Activated CD8-positive, alpha-beta memory T cell treated with anti-CD3 and anti-CD28 coated beads, Interleukin-2, amount 50 U/mL, for 4 hours (primary cell): ENCODE data around the gene MAOB.
"Not testable (repeated sequence)": the region's sequence is repeated elsewhere in the genome, so short reads cannot be mapped to it uniquely, and the experiment has no call there.

ENCODE experiments used
- DNase-seq: peaks from one replicate; pipeline ENCODE4 v3.0.0-alpha.2; 2020

Gene MAOB

GRCh38 chrX:43882294-43882681 lies at the start of gene MAOB:
Gene MAOB (minus strand): TSS chrX:43882450. CDS start chrX:43882299, 151 bp downstream.
- peak; percentile 22 for DNase-seq

DNA sequence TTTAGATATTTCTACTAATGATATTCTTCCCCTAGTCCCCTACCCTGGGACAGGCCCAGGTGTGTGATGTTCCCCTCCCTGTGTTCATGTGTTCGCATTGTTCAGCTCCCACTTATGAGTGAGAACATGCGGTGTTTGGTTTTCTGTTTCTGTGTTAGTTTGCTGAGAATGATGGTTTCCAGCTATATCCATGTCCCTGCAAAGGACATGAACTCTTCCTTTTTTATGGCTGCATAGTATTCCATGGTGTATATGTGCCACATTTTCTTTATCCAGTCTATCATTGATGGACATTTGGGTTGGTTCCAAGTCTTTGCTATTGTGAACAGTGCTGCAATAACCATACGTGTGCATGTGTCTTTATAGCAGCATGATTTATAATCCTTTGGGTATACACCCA lies 39.8 kb upstream of the MAOB start:
- not testable (repeated sequence) for DNase-seq

DNA sequence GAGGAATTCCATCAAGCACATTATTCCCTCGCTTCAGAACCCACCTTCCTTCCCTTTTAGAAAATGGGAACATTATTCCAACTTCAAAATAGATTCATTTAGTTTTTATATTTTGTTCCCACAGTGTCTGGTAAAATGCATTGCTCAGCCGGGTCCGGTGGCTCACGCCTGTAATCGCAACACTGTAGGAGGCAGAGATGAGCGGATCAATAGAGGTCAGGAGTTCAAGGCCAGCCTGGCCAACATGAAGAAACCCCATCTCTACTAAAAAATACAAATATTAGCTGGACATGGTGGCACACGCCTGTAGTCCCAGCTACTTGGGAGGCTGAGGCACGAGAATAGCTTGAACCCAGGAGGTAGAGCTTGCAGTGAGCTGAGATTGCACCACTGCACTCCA lies 28.5 kb upstream of the MAOB start:
- not testable (repeated sequence) for DNase-seq

GRCh38 chrX:43910012-43910411 lies 27.8 kb upstream of the MAOB start:
- DNase-seq, result no peak

DNA sequence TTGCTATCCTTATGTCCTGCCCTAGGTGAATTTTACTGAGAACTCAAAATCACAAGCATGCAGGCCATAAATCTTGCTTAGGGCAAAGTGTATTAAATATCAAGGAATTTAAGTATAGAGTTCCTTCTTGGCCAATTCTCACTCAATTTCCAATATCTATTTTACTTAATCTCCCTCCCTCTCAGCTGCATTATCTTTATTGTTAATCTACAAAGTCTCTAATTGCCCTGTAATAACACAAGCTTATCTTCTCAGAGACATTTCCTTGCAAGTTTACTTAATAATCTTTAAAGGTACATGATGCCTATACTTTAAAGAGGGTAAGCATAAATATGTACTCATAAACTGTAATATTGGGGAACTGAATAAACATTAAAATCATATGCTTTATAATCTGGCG lies 26.9 kb upstream of the MAOB start:
- DNase-seq, result no peak

- DNase-seq, result no peak
Measured at GRCh38 chrX:43899878-43900815, 17.9 kb upstream of the MAOB start.

- no peak for DNase-seq
Measured at GRCh38 chrX:43898406-43899035, 16.3 kb upstream of the MAOB start.

DNA sequence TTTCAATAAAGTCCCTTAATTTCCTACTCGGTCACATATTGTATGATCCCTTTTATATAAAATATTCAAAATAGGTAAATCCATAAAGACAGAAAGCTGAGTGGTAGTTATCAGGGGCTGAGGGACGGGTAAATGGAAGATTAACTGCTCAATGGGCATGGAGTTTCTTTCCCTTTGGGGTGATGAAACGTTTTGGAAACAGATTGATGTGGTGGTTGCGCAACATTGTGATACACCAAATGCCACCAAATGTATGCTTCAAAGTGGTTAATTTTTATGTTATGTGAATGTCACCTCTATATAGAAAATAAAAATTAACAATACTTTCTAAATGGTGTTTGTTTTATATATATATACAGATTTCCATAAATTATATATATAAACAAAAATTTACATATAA lies 15.0 kb upstream of the MAOB start:
- no peak for DNase-seq

DNA sequence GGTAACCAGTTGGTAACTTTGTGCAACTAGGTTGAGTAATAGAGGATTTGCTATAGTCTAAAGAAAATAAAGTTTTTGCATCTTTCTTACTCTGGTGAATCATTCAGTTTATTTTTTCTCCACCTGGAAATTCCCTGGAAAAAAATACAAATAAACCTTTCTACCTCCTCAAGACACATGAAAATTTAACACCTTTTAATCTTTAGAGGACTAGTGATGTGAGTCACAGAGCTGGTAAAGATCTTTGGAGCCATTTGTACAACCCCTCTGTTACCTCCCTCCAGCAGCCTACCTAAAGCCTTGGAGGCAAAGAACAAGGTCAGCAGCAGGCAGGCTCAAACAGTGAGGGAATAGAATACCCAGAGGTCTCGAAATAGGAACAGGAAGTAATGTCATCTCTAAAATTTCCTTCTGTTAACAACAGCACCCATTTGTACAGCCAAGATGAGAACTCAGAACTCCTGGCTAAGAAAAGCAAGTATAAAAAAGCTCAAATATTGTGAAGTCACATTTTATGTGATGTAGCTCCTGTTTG lies 10.2 kb upstream of the MAOB start:
- DNase-seq, result no peak

DNA sequence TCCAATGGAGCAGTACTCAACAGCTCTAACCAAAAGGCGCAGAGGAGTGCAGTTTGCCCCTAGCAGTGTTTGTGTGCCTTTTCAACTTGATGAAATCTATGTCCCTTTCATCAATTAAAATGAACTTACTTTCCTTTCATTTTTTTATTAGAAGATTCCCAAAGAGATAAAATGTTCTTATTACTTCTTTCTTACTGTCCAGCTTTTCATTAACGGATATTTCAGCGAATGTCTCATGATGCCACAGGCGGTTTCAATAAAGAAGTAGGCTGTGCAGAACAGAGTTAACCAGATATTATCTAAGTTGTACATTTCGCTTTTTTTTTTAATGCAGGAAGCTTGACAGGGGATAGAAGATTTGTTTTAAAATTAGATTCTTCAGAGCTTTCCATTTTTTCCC lies 3.4 kb upstream of the MAOB start:
- DNase-seq, result no peak

- no peak for DNase-seq
Measured at GRCh38 chrX:43881410-43882293, 598 bp downstream of the MAOB start.

- no peak for DNase-seq
Measured at GRCh38 chrX:43880425-43880824, 1.8 kb downstream of the MAOB start.

GRCh38 chrX:43878906-43879526 lies 3.2 kb downstream of the MAOB start:
- no peak for DNase-seq

DNA sequence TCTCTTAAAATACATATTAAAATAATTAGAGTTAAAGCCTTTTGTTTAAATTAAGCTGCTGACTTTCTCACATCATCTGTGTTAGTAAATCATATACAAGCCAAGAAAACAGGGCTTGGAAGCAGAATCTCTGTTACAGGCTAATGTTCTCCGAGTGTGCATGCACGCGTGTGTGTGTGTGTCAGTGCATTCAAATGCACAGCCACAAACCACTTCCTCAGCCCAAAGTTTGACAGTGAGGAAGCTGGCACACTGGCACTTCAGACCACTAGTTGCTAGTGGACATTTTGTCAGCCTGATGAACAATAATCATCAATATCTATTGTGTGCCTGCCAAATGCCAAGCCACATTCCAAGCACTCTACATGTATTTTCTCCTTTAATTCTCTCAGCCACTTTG lies 5.6 kb downstream of the MAOB start:
- no peak for DNase-seq

DNA sequence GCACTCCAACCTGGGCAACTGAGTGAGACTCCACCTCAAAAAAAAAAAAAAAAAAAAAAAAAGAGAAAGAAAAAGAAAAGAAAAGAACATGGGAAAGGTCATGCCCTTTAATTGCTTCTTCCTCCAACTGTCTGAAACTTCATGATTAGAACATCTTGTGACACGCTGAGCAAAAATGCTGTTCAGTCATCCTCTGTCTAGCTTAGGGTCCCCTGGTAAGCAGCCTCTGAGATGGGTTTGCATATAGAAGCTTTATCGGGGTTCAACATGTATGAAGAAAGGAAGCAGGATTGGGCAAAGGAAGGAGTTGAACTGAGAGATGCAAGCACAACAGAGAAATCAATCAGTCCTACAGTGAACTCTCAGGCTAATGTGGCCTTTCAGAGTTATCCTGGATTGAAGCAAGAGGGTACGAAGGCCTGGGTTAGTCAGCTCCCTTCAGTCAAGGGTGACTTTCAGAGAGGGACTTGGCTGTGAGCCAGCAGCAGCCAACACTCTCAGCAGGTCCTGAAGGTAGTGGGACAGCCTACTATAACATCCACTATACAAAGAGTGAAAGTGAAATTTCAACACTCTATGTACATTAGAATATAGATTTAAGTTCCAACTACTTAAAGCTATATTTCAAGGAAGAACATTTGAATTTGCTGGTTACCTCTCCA lies 11.4 kb downstream of the MAOB start:
- DNase-seq, result no peak

GRCh38 chrX:43870011-43870410 lies 12.2 kb downstream of the MAOB start:
- no peak for DNase-seq

GRCh38 chrX:43868791-43869190 lies 13.5 kb downstream of the MAOB start:
- no peak for DNase-seq

- no peak for DNase-seq
Measured at GRCh38 chrX:43866423-43866822, 15.8 kb downstream of the MAOB start.

- no peak for DNase-seq
Measured at GRCh38 chrX:43865791-43866190, 16.5 kb downstream of the MAOB start.

DNA sequence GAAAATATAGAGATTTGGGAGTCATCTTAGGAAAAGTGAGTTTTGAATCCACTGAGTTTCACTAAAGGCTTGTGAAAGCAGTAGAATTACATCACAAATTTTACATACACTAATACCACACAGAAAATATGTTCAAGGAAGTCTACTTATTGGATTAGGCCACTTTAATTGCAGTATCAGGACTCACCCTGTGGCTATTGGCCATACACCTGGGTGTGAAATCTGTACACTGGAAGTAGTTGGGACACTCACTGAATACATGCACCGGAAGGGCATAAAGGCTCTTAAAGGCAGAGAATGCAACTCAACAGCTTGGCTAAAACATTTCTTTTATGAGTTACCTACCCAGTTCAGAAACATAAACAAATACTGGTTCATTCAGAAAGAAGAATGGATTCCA lies 19.8 kb downstream of the MAOB start:
- no peak for DNase-seq

DNA sequence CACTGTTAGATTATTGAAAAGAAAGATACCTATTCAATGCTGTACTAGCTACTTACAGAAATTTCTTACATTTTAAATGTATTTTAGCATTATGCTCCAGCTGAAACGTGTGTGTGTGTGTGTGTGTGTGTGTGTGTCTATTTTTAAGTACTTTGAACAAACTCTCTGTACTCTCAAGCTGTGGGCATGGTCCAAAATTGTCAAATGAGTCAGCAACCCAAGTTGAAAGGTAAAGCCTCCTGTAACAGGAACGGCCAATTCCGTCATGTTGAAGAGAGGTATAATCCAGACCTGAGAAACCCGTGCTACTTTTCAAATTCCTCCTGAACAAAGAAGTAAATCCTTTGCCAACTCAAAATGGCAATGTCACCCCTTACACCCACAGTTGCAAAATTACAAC lies 20.5 kb downstream of the MAOB start:
- no peak for DNase-seq
